ENCODE results near the gene TCEA3.

TCEA3 gene

DNA sequence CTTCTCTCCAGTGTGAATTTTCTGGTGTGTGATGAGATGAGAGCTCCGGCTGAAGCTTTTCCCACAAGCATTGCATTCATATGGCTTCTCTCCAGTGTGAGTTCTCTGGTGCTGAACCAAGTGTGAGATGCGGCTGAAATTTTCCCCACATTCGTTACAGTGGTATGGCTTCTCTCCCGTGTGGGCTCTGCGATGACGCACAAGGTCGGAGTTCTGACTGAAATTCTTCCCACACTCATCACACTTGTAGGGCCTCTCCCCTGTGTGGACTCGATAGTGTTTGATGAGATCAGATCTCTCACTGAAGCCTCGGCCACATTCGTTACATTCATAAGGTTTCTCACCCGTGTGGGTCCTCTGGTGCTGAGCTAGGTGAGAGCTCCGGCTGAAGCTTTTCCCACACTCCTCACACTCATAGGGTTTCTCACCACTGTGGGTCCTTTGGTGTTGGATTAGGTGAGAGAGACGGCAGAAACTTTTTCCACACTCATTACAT lies 62.3 kb downstream of the TCEA3 start:
- no peak for DNase-seq

DNA sequence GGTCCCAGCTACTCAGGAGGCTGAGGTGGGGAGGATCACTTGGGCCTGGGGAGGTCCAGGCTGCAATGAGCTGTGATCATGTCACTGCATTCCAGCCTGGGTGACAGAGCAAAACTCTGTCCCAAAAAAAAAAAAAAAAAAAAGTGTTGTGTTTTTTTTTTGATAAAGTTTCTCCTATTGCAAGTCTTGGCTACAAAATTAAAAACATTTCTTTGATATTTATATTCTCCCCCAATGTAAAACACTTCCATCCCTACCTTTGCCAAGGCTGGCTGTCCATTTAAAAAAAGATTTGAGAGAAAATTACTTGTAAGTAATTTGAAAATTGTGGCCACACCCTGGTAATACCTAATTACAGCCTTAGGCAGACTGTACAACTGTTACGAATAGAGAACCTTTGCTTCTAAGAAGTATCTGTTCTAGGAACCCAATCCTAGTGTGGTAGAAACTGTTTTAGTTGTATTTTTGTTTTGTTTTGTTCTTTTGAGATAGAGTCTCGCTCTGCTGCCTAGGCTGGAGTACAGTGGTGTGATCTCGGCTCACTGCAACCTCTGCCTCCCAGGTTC lies 66.2 kb downstream of the TCEA3 start:
- no peak for DNase-seq

DNA sequence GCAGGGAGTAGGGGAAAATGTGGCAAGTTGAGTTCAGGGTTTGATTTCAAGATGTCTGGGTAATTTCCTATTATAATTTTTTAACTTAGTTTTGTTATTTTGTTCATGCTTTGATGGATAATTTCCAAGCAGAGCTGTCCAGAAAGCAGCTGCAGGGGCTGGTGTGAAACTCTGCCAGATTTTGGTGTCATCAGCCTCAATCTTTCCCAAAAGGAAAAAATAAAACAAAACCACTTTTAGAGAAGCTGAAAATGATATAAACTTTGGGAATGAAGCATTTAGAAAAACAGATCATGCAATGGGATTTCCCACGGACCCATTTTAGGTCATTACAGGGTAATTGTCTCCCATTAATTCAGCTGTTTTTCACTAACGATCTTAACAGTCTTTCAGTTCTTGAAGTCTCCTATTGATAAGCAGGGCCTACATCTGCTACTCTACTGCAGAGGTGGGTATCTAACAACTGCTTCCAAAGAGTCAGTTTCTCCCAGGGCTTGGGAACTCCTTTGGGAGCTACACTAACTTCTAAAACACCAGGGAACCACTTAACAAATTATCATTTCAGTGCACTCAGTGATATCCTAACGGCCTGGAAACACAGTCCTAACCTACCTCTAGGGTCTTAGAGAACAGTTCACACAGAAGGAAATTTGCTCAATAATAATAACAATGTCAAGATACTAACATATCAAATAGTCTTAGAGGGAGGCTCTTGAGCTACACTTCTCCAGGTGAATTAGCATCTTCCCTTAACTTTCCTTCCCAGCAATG lies 67.2 kb downstream of the TCEA3 start:
- no peak for DNase-seq

DNA sequence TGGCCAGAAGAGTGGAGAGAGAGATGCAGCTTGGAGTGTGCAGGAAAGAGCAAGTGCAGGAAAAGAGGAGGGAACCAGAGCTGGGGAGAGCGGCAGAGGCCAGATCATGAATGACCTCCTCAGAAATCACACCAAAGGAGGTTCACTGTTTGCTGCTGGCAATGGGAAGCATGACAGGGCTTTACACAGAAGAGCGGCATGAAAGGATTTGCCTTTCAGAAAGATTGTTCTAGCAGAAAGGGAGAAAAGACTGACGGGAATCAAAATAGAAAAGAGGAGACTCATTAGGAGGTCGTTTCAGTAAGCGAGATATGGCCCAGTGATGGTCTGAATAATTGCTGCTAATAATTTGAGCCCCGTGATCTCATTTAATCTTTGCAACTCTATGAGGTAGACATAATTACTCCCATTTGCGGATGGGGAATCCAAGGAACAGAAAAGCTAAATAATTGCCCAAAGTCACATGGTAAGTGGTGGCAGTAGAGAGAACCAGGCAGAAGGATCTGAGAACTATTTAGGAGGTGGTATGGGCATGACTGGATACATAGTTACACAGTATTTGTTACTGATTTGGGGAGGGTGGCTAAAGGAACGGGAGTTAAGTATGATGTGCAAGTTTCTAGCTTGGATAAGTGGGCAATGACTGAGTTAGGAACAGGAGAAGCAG lies 67.9 kb downstream of the TCEA3 start:
- DNase-seq = no peak

DNA sequence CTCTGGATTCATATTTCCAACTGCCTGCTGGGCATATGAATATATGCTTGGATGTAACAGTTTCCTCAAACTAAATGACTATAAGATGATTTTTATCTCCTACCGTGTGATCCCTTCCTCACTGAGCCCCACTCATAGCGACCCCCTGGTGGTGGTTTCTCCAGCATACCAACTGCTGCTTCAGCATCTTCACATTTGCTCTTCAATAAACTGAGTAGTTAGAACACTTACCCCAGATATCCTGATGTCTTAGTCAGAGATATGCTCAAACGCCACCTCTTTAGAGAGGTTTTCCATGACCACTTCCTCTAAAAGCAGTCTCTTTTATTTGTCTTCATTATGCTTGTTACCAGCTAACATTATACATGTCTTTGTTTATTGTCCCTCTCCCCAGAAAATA lies 70.3 kb downstream of the TCEA3 start:
- no peak for DNase-seq

DNA sequence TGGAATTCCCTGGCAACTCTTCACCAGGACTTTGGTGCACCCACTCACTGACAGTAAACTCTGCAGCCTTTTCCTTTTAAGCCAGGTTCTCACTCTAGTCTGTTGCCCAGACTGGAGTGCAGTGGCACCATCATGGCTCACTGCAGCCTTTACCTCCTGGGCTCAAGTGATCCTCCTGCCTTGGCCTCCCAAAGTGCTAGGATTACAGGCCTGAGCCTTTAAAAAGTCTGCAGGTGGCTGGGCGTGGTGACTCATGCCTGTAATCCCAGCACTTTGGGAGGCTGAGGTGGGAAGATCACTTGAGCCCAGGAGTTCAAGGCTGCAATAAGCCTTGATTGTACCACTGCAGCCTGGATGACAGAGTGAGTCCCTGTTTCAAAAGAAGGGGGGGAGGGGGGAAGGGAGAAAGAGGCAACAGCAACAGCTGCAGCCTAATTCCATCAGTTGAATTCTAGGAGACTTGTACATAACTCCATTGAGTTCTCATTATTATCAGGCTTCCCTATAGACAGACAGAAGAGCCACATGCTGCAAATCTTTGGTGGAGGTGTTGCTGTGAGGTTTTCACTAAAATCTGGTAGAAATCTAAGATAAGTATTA lies 72.4 kb downstream of the TCEA3 start:
- DNase-seq = no peak

DNA sequence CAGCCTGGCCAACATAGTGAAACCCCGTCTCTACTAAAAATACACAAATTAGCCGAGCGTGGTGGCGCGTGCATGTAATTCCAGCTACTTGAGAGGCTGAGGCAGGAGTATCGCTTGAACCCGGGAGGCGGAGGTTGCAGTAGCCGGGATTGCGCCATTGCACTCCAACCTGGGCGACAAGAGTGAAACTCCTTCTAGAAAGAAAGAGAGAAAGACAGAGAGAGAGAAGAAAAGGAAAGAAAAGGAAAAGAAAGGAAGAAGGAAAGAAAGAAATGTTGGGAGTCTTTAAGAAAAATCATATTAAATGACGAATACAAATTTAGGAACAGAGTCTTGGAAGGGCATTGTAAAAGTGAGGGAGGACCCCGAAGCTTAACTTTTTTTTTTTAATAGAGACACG lies 78.6 kb downstream of the TCEA3 start:
- no peak for DNase-seq

DNA sequence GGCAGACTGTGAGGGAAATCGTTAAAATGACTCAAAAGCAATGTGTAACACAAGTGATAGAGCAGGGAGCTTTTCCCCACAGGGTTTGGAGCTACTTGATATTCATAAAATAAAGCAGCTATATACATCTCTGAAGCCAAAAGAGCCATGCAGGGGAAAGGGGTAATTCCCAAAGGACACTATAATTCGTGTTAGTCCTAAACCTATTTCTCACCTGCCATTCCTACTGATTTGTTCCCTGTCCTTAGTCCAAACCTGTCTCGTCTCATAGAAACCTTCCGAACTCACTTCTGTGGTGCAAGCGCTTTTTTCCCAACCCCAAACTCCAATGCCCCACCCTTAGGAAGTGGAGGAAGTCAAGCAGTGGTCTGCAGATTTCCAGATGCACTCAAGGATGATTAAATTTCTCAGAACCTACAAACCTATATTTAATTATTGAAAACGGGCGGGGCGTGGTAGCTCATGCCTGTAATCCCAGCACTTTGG lies 79.5 kb downstream of the TCEA3 start:
- no peak for DNase-seq

DNA sequence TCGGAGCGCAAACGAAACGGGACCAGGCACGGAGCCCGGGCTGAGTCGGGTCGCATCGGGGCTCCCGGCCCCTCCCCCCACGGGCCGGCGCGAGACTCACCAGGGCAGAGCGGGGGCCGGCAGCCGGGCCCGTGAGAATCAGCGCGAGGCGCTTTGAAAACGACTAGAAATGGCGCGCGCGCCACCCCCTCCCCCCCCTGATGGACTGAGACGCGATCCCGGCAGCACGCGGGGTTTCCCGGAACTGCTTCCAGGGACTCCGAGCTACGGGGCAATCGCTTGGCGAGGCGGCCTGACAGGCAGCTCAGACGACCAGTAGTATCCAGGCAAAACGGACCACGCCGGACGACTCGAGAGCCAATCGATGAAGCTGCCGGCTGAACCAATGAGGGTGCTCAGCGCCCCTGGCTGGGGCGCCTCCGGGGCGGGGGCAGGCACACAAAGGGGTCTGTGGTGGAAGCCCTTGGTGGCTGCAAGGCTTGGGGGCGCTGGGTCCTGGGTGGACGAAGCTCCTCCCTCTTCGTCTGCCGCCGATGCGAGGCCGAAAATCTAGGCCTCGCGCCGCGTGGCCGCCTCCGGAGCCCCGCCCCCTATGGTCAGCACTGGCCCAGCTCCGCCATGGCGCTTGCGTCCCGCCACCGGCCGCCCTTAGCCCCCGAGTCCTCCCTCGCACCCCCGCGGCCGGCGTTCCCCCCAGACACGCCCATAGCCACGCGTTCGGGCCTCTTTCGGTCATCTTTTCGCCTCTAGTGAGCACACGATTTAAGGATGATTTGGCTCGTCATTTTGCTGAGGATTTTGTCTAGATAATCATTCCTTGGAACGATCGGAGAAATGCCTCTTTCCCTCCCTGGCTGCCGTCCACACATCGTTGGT lies 80.2 kb downstream of the TCEA3 start, which contains the start of gene HNRNPR:
Gene HNRNPR (minus strand): TSS at position 174 of the 876 bp plus-strand sequence. CDS start 3,276 bp downstream, outside the sequence.
- DNase-seq = peak; percentile 100

DNA sequence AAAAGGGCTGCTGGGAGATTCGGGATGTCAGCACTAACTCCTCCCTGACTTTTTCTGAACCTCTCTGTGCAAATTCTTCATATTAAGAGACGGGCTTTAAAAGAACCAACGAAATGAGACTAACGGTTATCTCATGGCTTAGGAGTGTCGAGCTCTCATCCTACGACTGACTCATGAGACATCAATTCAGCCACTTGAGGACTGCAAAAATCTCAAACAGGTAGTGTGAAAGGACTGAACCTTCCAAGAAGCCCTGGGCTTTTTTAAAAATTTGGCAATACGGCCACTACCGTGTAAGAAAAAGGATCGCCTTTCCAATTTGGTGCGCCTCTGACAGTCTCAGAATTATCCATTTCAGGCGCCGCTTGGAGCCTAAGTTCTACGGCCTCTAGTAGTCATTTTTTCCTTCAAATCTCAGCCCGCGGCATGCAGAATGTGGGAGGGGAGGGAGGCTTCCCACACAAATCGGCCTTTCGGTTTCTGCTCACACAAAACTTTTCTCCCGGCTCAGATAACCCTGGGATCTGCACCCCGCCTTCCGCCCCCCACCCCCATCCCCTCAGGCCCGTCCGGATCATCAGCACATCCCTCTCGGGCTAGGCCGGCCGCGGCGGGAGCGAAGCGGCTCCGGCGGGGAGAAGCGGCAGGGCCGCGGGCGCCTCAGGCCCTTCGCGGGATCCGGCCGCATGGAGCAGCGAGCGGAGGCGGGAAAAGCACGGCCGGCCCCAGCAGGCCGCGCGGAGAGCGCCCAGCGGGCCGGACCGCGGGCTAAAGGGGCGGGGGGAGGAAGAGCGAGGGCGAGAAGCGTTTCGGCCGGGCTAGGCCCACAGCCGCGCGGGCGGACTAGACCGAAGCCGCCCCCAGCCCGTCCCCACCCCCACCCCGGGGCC lies 81.1 kb downstream of the TCEA3 start:
- DNase-seq = peak; percentile 51

DNA sequence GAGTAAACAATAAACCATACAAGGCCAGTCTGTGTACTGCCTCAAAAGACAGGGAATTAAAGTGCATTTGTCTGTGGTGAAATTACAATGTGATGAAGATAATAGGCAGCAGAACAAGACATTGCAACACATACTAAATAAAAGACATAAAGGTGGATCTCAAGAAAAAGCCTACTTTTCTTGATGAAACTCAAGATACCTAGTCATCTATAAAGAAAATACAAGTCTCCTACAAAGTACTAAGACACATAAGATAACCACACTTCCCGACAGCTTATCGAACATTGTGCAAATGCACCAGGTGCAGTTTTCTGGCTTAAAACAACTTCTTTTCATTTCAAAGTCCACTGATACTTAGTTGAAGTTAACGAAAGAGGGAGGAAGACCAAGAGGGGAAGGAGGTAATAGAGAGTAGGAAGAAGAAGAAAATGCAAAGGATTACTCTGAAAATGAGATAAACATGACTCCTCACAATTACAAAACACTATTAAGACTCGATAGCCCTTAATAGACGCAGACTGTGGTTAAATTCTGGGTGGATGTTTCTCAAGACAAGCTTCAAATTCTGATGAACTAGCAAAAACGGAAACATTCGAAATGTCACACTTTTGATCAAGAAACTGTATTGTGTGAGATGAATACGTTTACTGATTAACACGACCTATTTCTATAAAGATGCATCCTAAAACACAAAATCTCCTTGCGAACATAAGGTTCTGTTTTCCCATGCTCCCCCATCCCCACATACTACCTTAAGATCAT lies 82.4 kb downstream of the TCEA3 start:
- no peak for DNase-seq

DNA sequence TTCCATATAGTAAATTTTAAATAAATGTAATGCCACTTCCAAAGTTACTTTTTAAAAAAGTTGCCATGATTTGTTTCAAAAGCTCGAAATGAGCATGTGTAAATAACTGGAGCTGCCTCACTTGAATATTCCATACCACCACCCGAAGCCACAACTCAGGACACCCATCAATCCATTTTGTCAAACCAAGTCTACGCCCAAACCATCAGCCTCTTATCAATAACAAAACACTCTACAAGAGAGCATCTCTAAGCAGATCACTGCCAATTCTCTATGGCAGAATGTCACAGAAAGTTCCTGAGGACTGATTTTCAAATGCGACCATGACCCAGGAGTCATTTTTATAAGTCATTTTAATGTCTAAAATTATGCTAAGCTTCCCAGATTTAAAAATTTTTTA lies 84.9 kb downstream of the TCEA3 start:
- no peak for DNase-seq

DNA sequence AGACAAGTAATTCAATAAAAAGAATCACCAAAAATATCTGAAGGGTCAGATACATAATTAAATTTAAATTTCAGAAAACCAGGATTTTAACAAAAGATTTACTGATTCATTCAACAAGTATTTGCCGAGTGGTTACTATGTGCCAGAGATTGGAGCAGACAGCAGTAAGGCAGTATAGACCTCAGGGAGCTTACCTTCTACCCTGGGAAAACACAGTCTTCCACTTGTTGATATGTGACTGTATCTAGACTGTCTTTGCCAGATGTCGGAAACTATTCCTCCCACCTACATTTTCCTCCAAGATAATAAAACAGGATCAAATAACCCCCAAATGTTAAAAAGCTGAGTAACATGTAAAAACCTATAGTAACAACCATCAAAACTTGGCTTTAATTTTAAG lies 86.7 kb downstream of the TCEA3 start:
- DNase-seq = no peak

DNA sequence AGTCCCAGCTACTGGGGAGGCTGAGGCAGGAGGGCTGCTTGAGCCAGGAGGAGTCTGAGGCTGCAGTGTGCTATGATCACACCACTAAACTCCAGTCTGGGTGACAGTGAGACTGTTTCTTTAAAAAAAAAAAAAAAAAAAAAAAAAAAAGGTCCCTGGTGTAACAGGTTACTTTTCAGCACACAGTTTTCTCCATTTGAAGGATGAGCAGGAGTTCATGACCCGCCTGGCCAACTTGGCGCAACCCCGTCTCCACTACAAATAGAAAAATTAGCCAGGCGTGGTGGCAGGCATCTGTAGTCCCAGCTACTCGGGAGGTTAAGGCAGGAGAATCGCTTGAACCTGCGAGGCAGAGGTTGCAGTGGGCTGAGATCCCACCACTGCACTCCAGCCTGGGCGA lies 92.8 kb downstream of the TCEA3 start:
- DNase-seq = no peak

All from stimulated activated CD4-positive, alpha-beta T cell treated with anti-CD3 and anti-CD28 coated beads, Interleukin-12 subunit alpha, Interleukin-12 subunit beta, amount 100 ng/mL, for 4 hours (primary cell).